Heart left ventricle (tissue), 13 donors: ENCODE measurements around the gene ARHGAP44.

Experiments used
- POLR2A ChIP-seq, 2 donors: fragments of 450-650 bp; IDR thresholded peaks; one replicate each; pipeline ENCODE4 v1.6.1; 2017; ENCODE audit warnings: antibody characterized with exemption in 2 of 2, mild to moderate bottlenecking in 2 of 2, moderate library complexity in 2 of 2
- TF ChIP-seq, protein P1 (sequence below), 12 donors: fragments of 200-600 bp; sonication (generic) in 4 of 12; IDR thresholded peaks; one replicate each; pipeline versions ENCODE4 v1.5.0 to v1.8.0; 2018 to 2022; ENCODE audit warnings: antibody characterized with exemption in 12 of 12, mild to moderate bottlenecking in 5 of 12
- donor health status: ischemic (EF 13 %, LVEDD 7.1; RV severe dilation, severe dysfunction).
- donor health status: DM: no; HTN: yes; CAD: no.
- donor health status: DM: no; HTN: no; CAD: no.
- donor health status: ischemic (EF 25% LVEDD 6.9; RV normal size, moderate dysfunction).
- donor health status: ischemic (EF 25% LVEDD 5.7; RV mildly dilated, moderate dysfunction).
- donor health status: ischemic (EF 35%, LVEDD 5.7; RV mildly dilated, moderate dysfunction).
- donor health status: nonischemic (EF 11% LVEDD 7.7; RV severe dilation, severe dysfunction).
- donor health status: DM: yes; HTN: yes; CAD: no.
- donor health status: PGD.
- donor health status: ischemic (EF 29% LVEDD 5.4; RV normal size, mild dysfunction).
- donor health status: nonischemic (EF 23%, LVEDD 6.1; RV moderate dilation, normal function).

DNA sequence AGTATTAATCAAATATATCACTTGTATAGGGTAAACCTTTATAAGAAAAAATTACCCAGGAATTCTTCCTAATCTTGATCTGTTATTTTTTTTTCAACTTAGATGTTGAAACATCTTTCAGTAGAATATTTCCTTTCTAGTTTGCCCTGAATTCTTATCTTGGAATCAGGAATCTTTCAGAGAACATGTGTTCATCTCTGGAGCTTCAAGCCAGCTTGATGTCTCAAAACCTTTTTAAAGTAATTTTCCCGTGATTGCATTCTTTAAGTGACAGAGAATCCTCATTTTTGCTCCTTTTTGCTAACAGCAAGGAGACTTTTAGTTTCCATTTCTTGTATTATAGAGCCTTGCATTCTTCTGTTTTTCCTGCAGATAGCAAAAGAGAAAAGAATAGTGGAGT is 137.7 kb downstream of the ARHGAP44 start:
- TF ChIP-seq, protein P1, sequence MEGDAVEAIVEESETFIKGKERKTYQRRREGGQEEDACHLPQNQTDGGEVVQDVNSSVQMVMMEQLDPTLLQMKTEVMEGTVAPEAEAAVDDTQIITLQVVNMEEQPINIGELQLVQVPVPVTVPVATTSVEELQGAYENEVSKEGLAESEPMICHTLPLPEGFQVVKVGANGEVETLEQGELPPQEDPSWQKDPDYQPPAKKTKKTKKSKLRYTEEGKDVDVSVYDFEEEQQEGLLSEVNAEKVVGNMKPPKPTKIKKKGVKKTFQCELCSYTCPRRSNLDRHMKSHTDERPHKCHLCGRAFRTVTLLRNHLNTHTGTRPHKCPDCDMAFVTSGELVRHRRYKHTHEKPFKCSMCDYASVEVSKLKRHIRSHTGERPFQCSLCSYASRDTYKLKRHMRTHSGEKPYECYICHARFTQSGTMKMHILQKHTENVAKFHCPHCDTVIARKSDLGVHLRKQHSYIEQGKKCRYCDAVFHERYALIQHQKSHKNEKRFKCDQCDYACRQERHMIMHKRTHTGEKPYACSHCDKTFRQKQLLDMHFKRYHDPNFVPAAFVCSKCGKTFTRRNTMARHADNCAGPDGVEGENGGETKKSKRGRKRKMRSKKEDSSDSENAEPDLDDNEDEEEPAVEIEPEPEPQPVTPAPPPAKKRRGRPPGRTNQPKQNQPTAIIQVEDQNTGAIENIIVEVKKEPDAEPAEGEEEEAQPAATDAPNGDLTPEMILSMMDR (IDR thresholded peaks at IDR 0.05): no peak
- no peak for TF ChIP-seq POLR2A (IDR thresholded peaks at IDR 0.05)
